ENCODE results near the gene SRRM5.

GRCh38 chr19:43624933-43625332 lies 13.0 kb downstream of the SRRM5 start:
- TF ChIP-seq CTCF (IDR thresholded peaks at IDR 0.05; ENCODE audit: insufficient read depth, low read length, poor library complexity, severe bottlenecking) (peak; percentile 33), EZH2phosphoT487 (conservative IDR thresholded peaks at IDR 0.05; ENCODE audit: low read length) (no peak)

Measured in SU-DHL-6 (cell line).